Suppressor macrophage treated with lipopolysaccharide for 4 hours (primary cell): Measurements from ENCODE around the gene FHIT.
"Not testable (repeated sequence)": the region's sequence is repeated elsewhere in the genome, so short reads cannot be mapped to it uniquely, and the experiment has no call there.

Experiments
- DNase-seq: peaks from one replicate; pipeline ENCODE4 v3.0.0-alpha.2; 2020

FHIT gene

GRCh38 chr3:60696428-60697125 is 554.7 kb downstream of the FHIT start:
- no peak for DNase-seq

GRCh38 chr3:60675424-60675823 is 575.8 kb downstream of the FHIT start:
- DNase-seq: no peak

GRCh38 chr3:60674870-60675269 is 576.4 kb downstream of the FHIT start:
- DNase-seq: no peak

DNA sequence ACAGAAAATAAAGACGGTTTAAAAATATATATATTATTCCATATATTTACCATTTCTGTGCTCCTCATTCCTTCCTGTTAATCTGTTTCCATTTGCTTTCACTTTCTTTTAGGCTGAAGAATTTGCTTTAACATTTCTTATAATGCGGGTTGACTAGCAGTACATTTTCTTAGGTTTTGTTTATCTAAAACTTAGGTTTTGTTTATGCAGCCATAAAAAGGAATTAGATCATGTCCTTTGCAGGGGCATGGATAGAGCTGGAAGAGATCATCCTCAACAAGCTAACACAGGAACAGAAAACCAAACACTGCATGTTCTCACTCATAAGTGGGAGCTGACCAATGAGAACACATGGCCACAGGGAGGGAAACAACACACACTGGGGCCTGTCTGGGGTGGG is 578.1 kb downstream of the FHIT start:
- DNase-seq: no peak

DNA sequence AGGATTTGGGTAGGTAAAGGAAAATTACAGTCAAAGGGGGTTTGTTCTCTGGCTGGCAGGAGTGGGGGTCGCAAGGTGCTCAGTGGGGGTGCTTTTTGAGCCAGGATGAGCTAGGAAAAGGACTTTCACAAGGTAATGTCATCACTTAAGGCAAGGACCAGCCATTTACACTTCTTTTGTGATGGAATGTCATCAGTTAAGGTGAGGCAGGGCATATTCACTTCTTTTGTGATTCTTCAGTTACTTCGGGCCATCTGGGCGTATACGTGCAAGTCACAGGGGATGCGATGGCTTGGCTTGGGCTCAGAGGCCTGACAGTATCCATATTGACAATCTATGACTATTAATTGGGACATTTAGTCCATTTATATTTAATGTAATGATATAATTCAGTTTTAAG is 578.9 kb downstream of the FHIT start:
- not testable (repeated sequence) for DNase-seq

DNA sequence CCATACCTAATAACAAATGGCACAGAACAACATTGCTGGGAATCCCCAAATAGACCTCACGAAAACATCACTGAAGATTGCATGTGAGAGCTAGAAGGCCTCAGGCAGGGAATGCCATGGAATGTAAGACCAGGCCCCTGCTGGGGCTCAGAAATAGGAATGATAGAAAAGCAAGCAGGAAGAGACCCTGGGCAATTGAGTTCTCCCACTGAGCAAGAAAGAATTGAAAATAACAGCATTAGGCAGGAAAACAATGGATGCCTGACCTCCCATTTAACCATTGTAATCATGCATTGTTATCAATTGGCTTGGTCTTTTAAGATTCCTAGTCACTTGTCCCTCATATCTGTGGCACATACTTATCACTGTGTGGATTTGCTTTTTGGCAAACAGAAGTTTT is 581.6 kb downstream of the FHIT start:
- no peak for DNase-seq

DNA sequence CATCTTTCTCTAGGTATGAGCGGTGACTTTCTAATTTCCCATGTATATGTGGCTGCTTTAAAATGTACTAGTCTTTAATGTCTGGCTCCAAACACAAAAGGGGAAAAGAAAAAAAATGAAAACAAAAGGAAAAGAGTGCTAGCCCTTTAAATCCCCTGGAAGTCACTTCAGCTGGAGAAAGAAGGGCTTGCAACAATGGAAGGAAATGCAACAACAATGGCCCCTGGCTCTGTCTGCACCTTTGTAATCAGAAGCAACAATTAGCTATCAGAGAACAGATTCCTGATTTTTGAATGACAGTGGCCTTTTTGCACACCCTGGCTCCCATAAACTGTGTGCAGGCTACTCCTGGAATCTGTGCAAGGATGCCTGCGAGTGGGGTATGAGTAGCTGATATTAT is 591.2 kb downstream of the FHIT start:
- DNase-seq: no peak

DNA sequence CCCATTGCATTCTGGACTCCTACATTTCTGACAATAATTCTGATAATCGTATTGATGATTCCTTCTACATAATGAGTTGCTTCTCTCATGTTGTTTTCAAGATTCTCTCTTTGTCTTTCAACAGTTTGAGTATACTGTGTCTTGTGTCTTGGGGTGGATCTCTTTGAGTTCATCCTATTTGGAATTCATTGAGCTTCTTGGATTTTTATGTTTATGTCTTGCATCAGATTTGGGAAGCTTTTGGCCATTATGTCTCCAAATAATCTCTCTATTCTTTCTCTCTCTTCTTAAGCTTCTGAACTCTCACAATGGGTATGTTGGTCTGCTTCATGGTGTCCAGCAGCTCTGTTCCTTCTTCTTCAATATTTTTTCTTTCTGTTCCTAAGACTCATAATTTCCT is 592.2 kb downstream of the FHIT start:
- DNase-seq: no peak

DNA sequence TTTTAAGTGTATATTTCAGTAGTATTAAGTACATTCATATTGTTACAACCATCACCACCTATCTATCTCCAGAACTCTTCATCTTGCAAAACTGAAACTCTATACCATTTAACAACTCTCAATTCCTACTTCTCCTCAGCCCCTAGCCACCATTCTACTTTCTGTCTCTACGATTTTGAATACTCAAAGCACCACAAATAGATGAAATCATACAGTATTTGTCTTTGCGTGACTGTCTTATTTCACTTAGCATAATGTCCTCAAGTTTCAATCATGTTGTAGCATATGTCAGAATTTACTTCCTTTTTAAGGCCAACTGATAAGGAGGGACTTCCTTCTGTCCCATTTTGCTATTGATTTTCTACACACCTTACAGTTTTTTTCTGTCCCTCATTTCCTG is 593.3 kb downstream of the FHIT start:
- no peak for DNase-seq

- no peak for DNase-seq
Observed at GRCh38 chr3:60652829-60653228, 598.4 kb downstream of the FHIT start.

- no peak for DNase-seq
Observed at GRCh38 chr3:60651799-60652198, 599.5 kb downstream of the FHIT start.

DNA sequence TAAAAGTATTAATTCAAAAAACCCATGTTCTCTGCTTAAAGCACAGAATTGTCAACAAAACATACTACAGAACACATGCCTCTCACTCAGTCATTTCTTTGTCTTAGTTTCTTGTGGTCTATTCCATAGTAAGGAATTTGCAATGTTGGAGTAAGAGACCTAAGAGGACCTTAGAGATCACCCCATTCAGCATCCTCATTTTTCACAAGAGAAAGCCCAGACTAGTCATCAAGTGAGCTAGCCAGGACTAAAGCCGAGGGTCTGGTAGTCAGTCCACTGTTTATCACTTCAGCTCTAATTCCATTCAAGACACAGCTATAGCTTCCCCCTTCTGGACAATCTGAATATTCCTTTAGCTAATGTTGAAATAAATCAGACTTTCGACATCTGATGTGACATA is 601.1 kb downstream of the FHIT start:
- no peak for DNase-seq

DNA sequence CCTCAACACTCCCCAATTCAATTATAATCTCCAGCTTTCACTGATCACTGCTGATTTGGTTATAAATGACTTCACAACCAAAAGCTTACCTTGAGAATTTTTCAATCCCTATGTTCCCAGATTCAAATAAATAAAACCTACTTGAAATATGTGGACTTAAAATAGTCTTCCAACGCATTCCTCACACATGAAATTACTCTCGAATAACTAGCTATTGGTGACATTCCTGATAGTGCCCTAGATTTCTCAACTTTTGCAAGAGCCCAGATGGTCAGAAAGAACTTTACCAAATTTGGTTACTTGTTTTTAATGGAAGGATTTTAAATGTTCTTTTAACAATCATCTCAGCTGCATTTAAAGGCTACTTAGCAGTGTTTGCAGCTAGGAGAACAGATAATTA is 605.5 kb downstream of the FHIT start:
- no peak for DNase-seq

DNA sequence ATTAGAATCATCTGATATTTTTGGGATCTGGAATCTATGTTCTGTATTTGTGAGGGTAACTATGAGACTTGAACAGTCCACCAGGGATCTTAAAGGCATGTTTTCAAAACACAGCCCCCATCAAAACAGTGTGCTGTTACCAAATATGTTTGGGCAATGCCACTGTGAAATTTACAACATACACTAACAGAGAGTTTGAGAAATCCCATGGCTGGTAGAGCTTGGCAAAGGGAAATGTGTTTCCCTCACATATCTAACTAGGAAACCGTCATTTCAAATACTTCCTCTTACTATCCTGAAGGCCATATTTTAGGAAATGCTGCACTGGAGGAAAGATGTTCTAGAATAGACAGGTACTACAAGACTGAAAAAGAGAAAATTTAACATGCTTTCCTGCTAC is 607.4 kb downstream of the FHIT start:
- DNase-seq: no peak

DNA sequence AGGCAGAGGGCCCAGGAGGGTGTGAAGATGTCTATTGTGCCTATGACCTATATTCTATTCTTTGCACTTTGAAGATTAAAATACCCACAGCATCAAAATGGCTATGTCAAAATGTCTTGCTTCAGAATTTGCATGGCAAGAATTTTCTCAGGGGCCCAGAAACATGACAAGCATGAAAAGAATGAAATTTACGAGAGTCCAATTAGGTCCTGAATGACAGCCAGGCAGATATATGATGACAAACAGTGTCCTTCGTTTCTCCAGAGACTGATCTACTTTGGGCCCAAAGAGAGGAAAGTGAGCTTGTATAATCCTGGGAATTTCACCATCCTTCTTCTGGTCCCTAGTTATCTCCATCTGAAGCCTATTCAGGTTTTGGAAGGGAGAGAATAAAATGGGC is 609.9 kb downstream of the FHIT start:
- DNase-seq: no peak

DNA sequence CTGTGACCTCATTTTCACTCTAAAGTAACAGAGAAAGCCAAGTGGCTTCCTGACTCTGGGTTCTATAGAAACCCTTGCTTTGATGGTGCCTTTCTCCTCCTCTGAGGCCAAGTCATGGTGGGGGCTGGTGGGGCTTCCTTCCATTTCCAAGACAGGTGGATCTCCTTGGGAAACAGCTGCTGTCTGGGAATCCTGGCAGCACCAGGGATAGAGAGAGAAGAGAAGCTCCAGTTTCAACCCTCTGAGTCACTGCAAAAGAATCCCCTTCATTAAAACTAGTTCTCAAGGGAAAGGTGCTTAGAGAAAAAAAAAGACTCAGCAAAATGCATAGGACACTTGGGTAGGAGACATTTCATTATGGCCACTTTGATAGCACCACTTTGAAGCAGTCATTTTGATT is 614.4 kb downstream of the FHIT start:
- DNase-seq: no peak

DNA sequence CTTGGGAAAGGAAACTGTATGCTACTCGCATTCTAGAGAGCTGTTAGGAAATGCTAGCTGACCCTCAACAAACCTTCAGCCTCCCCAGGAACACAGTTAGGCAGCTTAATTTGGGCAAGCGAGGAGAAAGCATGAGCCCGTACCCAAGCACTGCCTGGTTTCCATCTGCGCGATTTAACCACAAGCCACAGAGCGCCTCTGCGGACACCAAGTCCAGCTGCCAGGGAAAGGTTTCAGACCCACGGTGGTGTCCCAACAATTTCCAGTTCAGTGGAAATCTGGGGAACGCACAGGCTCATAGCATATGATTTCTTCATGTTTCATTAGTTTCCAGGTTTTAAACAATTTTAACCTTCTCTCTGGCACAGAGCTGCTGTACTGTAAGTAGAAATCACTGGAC is 617.6 kb downstream of the FHIT start:
- no peak for DNase-seq

DNA sequence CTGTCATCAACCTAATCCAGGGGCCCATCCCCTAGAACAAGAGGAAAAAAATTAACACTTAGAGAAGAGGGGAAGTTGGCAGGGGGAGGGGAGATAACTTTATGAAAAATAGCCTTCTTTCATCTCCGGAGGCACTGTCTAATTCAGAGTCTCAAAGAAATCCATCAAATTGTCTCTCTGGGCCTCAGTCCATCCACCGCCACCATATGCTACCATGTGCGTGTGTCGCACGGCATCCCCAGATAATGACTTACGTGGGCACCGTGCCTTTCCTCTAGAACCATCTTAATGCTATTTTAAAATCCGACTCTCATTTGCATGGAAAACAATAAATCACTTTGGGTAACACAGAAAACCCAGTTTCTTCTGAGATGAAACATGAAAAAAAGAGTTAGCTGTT is 619.7 kb downstream of the FHIT start:
- DNase-seq: no peak

DNA sequence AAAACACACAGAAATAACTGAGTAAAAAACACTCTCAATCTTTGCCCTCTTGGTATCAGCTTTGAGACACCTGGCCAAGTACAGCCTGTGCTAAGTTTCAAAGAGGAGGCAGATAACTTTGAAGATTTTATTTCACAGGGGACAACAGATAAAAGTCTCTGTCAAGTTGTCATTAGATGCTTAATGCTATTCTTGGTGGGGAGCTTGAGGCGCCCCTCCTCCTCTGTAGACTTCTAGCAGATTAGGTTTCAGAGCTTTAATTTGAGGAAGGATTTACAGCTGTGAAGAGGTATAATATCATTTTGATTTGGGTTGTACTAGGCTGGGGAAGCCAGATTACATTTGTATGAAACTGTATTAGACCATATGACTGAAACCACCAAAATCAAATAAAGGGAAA is 620.3 kb downstream of the FHIT start:
- DNase-seq: no peak

GRCh38 chr3:60629816-60630215 is 621.4 kb downstream of the FHIT start:
- no peak for DNase-seq

GRCh38 chr3:60622349-60622748 is 628.9 kb downstream of the FHIT start:
- DNase-seq: no peak

DNA sequence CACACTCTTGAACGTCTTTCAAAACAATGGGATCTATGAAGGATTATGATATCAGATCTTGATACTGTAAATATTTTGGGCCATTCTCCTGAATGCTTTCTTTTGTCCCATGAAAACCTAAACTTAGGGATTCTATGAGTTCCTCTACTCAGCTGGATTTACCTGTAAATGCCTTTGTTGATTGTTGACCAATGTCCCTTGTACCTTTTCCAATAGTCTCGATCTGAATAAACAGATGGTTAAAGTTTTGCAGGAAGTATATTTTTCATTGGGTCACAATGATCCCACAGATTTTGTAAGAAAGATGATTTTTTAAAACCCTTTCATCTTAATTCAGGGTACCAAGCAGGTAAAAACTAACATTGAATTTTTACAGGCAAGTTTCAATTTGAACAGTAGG is 634.1 kb downstream of the FHIT start:
- DNase-seq: no peak

- DNase-seq: no peak
Observed at GRCh38 chr3:60613769-60614303, 637.4 kb downstream of the FHIT start.

DNA sequence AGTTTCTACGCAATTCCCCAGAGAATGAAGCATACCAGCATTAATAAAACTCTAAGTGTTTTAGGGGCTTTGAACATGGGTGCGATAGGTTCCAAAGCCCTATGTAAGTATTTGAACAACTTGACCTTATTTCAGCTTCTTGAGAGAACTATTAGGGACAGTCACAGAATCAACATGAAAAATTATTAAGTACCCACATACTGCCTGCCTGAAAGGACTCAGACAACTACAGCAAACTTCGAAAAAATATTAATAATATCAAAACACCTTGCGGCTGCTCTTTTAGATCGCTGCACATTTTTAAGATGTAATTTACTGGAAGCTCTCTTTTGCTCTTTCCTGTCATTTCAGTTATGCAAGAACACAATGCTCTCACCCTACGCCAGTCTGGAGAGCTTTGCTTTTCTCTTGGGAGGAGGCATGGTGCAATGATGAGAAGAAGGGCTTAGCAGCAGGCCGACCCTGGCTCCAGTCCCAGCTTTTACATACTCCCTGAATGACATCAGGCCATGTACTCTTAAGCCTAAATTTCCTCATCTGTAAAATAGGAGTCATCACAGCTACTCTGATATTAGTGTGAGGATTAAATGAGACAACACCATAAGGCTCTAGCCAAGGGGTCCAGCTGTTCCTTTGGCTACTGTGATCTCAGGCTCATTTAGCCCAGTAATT is 640.7 kb downstream of the FHIT start:
- DNase-seq: no peak

DNA sequence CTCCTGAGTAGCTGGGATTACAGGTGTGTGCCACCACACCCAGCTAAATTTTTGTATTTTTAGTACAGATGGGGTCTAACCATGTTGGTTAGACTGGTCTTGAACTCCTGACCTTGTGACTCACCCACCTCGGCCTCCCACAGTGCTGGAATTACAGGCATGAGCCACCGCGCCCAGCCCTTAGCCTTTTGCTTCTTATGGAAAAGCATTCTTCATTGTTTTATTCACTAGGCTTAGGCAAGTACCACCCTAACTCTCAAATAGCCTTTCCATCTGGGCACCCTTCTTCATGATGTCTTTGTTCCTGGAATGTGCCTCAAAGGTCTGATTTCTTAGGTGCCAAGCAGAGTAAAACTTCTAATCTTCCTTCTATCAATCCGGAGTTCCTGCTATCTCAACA is 641.8 kb downstream of the FHIT start:
- no peak for DNase-seq
